Suprapubic skin (tissue), 4 donors: ENCODE results near the gene PCDH1.

Source experiments
- CTCF ChIP-seq, 2 donors: fragments of 200-600 bp in 1 of 2; fragments of 450-650 bp in 1 of 2; sonication (generic) in 1 of 2; IDR thresholded peaks; one replicate each; pipeline ENCODE4 v1.5.1; 2016 to 2019; ENCODE audit warnings: antibody characterized with exemption in 2 of 2, mild to moderate bottlenecking in 1 of 2, moderate library complexity in 1 of 2
- POLR2A ChIP-seq, 2 donors: fragments of 450-650 bp; IDR thresholded peaks; one replicate each; pipeline ENCODE4 v1.6.1; 2017; ENCODE audit warnings: antibody characterized with exemption in 2 of 2, mild to moderate bottlenecking in 2 of 2, moderate library complexity in 2 of 2
- POLR2AphosphoS5 ChIP-seq, 3 donors: sonication (generic); formaldehyde crosslinking; IDR thresholded peaks; one replicate each; pipeline ENCODE4 v1.6.1; 2017; ENCODE audit warnings: antibody characterized with exemption in 3 of 3

- TF ChIP-seq POLR2AphosphoS5 (IDR thresholded peaks at IDR 0.05) (no peak), CTCF (IDR thresholded peaks at IDR 0.05) (no peak), POLR2A (IDR thresholded peaks at IDR 0.05) (no peak)
Observed at GRCh38 chr5:141822144-141822543, 56.1 kb downstream of the PCDH1 start.
